ENCODE results near the gene HYDIN.
"Not testable (repeated sequence)": the region's sequence is repeated elsewhere in the genome, so short reads cannot be mapped to it uniquely, and the experiment has no call there.

Gene HYDIN

GRCh38 chr16:71021961-71022537, 208.5 kb downstream of the HYDIN start:
- not testable (repeated sequence) for H3K9ac ChIP-seq (ENCODE audit: low read length); H3K79me2 ChIP-seq (ENCODE audit: low read length); H3K4me1 ChIP-seq (ENCODE audit: low read length); H3K4me2 ChIP-seq (ENCODE audit: low read length); H3K9me3 ChIP-seq (ENCODE audit: insufficient read depth, low read length); H2AFZ ChIP-seq (ENCODE audit: low read depth, low read length); H3K4me3 ChIP-seq (ENCODE audit: low read length); H3K27ac ChIP-seq (ENCODE audit: low read length); H4K20me1 ChIP-seq (ENCODE audit: insufficient read depth, low read length); H3K36me3 ChIP-seq (replicated peaks; ENCODE audit: low read depth, low read length); H3K27me3 ChIP-seq (ENCODE audit: low read depth, low read length)

- not testable (repeated sequence) for H3K9me3 ChIP-seq (ENCODE audit: insufficient read depth, low read length); H3K9ac ChIP-seq (ENCODE audit: low read length); H3K27me3 ChIP-seq (ENCODE audit: low read depth, low read length); H3K36me3 ChIP-seq (replicated peaks; ENCODE audit: low read depth, low read length); H3K4me3 ChIP-seq (ENCODE audit: low read length); H3K4me1 ChIP-seq (ENCODE audit: low read length); H2AFZ ChIP-seq (ENCODE audit: low read depth, low read length); H3K79me2 ChIP-seq (ENCODE audit: low read length); H3K27ac ChIP-seq (ENCODE audit: low read length); H4K20me1 ChIP-seq (ENCODE audit: insufficient read depth, low read length); H3K4me2 ChIP-seq (ENCODE audit: low read length)
Measured at GRCh38 chr16:71019067-71019682, 211.3 kb downstream of the HYDIN start.

DNA sequence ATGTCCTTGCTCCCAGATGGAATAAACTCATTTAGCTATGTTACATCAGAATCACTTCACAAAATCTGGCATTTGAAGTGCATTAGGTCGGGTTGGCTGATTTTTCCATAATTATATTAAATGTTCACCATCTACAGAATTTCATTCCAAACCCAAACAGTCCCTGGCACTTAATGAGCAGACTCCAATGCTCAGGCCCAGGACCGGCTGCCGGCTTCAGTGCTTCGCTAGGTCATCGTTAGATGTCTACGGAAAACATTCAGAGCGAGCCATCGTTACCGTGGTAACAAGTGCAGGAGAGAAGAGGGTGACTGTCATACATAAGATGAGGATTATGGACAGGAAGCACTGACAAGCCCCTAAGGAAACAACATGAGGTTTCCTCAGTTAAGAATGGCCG, 215.1 kb downstream of the HYDIN start:
- not testable (repeated sequence) for H2AFZ ChIP-seq (ENCODE audit: low read depth, low read length); H3K9ac ChIP-seq (ENCODE audit: low read length); H3K4me3 ChIP-seq (ENCODE audit: low read length); H3K79me2 ChIP-seq (ENCODE audit: low read length); H3K9me3 ChIP-seq (ENCODE audit: insufficient read depth, low read length); H3K4me1 ChIP-seq (ENCODE audit: low read length); H3K36me3 ChIP-seq (replicated peaks; ENCODE audit: low read depth, low read length); H3K27ac ChIP-seq (ENCODE audit: low read length); H3K27me3 ChIP-seq (ENCODE audit: low read depth, low read length); H4K20me1 ChIP-seq (ENCODE audit: insufficient read depth, low read length); H3K4me2 ChIP-seq (ENCODE audit: low read length)

GRCh38 chr16:71009440-71010223, 220.9 kb downstream of the HYDIN start:
- not testable (repeated sequence) for H3K9ac ChIP-seq (ENCODE audit: low read length); H3K4me2 ChIP-seq (ENCODE audit: low read length); H4K20me1 ChIP-seq (ENCODE audit: insufficient read depth, low read length); H3K79me2 ChIP-seq (ENCODE audit: low read length); H3K9me3 ChIP-seq (ENCODE audit: insufficient read depth, low read length); H3K4me1 ChIP-seq (ENCODE audit: low read length); H3K27ac ChIP-seq (ENCODE audit: low read length); H2AFZ ChIP-seq (ENCODE audit: low read depth, low read length); H3K4me3 ChIP-seq (ENCODE audit: low read length); H3K36me3 ChIP-seq (replicated peaks; ENCODE audit: low read depth, low read length); H3K27me3 ChIP-seq (ENCODE audit: low read depth, low read length)

GRCh38 chr16:71006516-71006915, 224.0 kb downstream of the HYDIN start:
- not testable (repeated sequence) for H3K9me3 ChIP-seq (ENCODE audit: insufficient read depth, low read length); H3K79me2 ChIP-seq (ENCODE audit: low read length); H3K4me1 ChIP-seq (ENCODE audit: low read length); H2AFZ ChIP-seq (ENCODE audit: low read depth, low read length); H3K36me3 ChIP-seq (replicated peaks; ENCODE audit: low read depth, low read length); H3K27me3 ChIP-seq (ENCODE audit: low read depth, low read length); H4K20me1 ChIP-seq (ENCODE audit: insufficient read depth, low read length); H3K4me2 ChIP-seq (ENCODE audit: low read length); H3K4me3 ChIP-seq (ENCODE audit: low read length); H3K27ac ChIP-seq (ENCODE audit: low read length); H3K9ac ChIP-seq (ENCODE audit: low read length)

- H3K79me2 ChIP-seq (ENCODE audit: low read length); H3K9ac ChIP-seq (ENCODE audit: low read length); H3K27me3 ChIP-seq (ENCODE audit: low read depth, low read length); H3K4me3 ChIP-seq (ENCODE audit: low read length); H3K27ac ChIP-seq (ENCODE audit: low read length); H3K9me3 ChIP-seq (ENCODE audit: insufficient read depth, low read length); H2AFZ ChIP-seq (ENCODE audit: low read depth, low read length); H3K4me2 ChIP-seq (ENCODE audit: low read length); H4K20me1 ChIP-seq (ENCODE audit: insufficient read depth, low read length); H3K36me3 ChIP-seq (replicated peaks; ENCODE audit: low read depth, low read length); H3K4me1 ChIP-seq (ENCODE audit: low read length): not testable (repeated sequence)
Measured at GRCh38 chr16:70999735-71000134, 230.8 kb downstream of the HYDIN start.

GRCh38 chr16:70995799-70996198, 234.7 kb downstream of the HYDIN start:
- not testable (repeated sequence) for H3K79me2 ChIP-seq (ENCODE audit: low read length); H3K4me1 ChIP-seq (ENCODE audit: low read length); H3K9ac ChIP-seq (ENCODE audit: low read length); H3K4me3 ChIP-seq (ENCODE audit: low read length); H3K27ac ChIP-seq (ENCODE audit: low read length); H3K36me3 ChIP-seq (replicated peaks; ENCODE audit: low read depth, low read length); H3K27me3 ChIP-seq (ENCODE audit: low read depth, low read length); H3K4me2 ChIP-seq (ENCODE audit: low read length); H3K9me3 ChIP-seq (ENCODE audit: insufficient read depth, low read length); H4K20me1 ChIP-seq (ENCODE audit: insufficient read depth, low read length); H2AFZ ChIP-seq (ENCODE audit: low read depth, low read length)

DNA sequence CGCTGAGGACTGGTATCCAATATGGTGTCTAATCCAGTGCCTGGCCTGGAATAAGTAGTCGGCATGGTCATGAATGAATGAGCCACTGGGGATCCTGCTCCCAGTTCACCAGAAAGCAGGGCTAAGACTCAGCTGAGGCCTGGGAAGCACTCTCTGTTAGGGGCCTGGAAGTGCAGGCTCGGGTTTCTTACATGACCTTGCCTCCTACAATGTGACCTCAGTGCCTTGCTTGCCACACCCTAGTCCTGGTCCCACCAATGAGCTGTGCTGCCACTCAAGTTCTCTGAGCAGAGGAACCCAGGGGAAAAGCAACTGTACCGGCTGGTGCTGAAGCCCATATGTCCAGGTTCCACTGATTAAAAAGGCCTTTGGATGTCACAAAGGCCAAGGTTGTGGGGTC, 238.0 kb downstream of the HYDIN start:
- not testable (repeated sequence) for H3K9me3 ChIP-seq (ENCODE audit: insufficient read depth, low read length); H3K36me3 ChIP-seq (replicated peaks; ENCODE audit: low read depth, low read length); H2AFZ ChIP-seq (ENCODE audit: low read depth, low read length); H3K27me3 ChIP-seq (ENCODE audit: low read depth, low read length); H3K9ac ChIP-seq (ENCODE audit: low read length); H3K27ac ChIP-seq (ENCODE audit: low read length); H3K4me3 ChIP-seq (ENCODE audit: low read length); H3K4me1 ChIP-seq (ENCODE audit: low read length); H3K4me2 ChIP-seq (ENCODE audit: low read length); H3K79me2 ChIP-seq (ENCODE audit: low read length); H4K20me1 ChIP-seq (ENCODE audit: insufficient read depth, low read length)

- not testable (repeated sequence) for H3K4me3 ChIP-seq (ENCODE audit: low read length); H4K20me1 ChIP-seq (ENCODE audit: insufficient read depth, low read length); H3K4me2 ChIP-seq (ENCODE audit: low read length); H3K9ac ChIP-seq (ENCODE audit: low read length); H3K4me1 ChIP-seq (ENCODE audit: low read length); H3K9me3 ChIP-seq (ENCODE audit: insufficient read depth, low read length); H3K27ac ChIP-seq (ENCODE audit: low read length); H3K79me2 ChIP-seq (ENCODE audit: low read length); H3K36me3 ChIP-seq (replicated peaks; ENCODE audit: low read depth, low read length); H3K27me3 ChIP-seq (ENCODE audit: low read depth, low read length); H2AFZ ChIP-seq (ENCODE audit: low read depth, low read length)
Measured at GRCh38 chr16:70987019-70987715, 243.4 kb downstream of the HYDIN start.

Measured in OCI-LY3 (cell line).